Subcutaneous adipose tissue (tissue), 4 donors: ENCODE data around the gene OR51L1. TPM values are rescaled to one million over a fixed set of nuclear protein-coding genes. Genes with fewer than 3 reads are reported as not detected.

Source experiments
- total RNA-seq, 4 donors: library from RNA; depleted of rRNA; stranded (reverse); fragments of >200 nt; gene quantifications; one replicate each; pipeline ENCODE4 v1.1.0, GENCODE V29; 2016
- TF ChIP-seq, protein P1 (sequence below): fragments of 450-650 bp; IDR thresholded peaks from one replicate; pipeline ENCODE4 v1.5.1; 2016; ENCODE audit warnings: low read depth, mild to moderate bottlenecking, control low read depth, antibody characterized with exemption, moderate library complexity

The OR51L1 gene
- total RNA-seq, 4 donors from 2014 or later = not detected

DNA sequence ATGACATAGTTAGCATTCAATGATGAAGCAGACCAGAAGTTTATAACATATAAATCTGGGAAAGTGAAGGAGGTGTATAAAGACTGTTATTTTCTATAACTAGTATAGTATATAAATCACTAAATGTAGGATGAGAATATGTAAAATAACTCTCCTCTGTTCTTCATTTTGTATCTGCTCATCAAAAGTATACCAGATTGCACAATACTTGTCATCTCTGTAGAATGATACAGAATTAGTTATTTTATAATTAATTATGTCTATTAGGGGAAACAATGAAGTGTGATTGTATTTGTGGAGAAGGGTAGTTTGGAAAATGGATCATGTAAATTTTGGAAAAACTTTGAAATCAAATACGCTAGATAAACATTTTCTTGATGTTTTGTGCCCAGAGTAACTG lies 18.4 kb downstream of the OR51L1 start:
- TF ChIP-seq, protein P1, sequence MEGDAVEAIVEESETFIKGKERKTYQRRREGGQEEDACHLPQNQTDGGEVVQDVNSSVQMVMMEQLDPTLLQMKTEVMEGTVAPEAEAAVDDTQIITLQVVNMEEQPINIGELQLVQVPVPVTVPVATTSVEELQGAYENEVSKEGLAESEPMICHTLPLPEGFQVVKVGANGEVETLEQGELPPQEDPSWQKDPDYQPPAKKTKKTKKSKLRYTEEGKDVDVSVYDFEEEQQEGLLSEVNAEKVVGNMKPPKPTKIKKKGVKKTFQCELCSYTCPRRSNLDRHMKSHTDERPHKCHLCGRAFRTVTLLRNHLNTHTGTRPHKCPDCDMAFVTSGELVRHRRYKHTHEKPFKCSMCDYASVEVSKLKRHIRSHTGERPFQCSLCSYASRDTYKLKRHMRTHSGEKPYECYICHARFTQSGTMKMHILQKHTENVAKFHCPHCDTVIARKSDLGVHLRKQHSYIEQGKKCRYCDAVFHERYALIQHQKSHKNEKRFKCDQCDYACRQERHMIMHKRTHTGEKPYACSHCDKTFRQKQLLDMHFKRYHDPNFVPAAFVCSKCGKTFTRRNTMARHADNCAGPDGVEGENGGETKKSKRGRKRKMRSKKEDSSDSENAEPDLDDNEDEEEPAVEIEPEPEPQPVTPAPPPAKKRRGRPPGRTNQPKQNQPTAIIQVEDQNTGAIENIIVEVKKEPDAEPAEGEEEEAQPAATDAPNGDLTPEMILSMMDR = no peak

DNA sequence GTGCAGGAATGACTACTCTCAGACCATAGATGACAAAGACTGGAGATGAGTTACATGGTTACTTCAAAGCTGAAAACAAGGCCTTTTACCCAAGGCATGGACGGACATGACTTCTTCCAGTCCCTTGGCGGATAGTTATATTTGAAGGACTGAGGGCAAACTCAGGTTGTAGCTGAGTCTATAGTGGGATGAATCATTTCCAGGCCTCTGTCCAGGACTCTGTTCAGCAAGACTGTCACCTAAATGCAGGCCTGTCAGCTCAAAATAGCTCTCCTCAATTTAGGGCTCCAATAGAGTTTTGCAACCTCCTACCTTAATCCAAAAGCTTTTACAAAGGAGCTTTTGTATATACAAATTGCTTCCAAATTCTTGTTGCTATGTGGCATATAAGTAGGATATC lies 27.3 kb downstream of the OR51L1 start:
- TF ChIP-seq, protein P1 = no peak

DNA sequence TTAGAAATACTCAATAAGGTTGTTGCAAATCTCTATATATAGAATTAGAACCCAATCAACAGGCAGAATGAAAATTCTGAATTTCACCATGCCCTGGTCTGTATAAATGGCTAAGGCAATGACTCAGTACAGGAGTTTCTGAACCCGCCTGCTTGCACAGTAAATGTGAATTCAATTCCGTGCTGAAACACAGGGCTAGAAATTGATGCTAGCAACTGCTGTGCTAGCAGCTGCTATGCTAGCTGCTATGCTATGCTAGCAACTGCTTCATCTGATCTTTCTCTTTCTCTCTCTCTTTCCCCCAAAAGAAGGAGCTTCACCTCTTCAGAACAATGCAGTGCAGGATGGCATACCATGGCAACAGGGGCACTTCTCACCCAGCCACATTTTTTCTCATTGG lies 42.0 kb downstream of the OR51L1 start:
- TF ChIP-seq, protein P1 = no peak

- TF ChIP-seq, protein P1 = no peak
Measured at GRCh38 chr11:5037926-5038325, 43.3 kb downstream of the OR51L1 start.

DNA sequence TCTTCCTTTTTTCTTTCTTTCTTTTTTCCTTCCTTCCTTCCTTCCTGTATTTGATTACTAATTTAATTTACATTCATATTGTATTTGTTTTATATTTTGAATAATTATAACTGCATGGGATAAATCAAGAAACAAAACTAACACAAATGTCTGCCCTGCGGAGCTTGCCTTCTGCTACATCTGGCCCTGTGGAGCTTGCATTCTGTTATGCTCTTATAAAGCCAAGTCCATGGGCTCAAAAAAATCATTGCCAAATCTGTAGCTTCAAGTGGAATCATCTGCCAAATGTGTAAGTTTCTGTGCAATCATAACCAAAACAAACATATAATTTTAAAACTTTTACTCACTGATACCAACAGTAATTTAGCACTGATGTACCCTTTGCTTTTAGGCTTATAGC lies 43.7 kb downstream of the OR51L1 start:
- TF ChIP-seq, protein P1 = no peak

GRCh38 chr11:5040876-5041275 lies 46.2 kb downstream of the OR51L1 start:
- TF ChIP-seq, protein P1 = no peak

GRCh38 chr11:5042091-5042490 lies 47.4 kb downstream of the OR51L1 start:
- TF ChIP-seq, protein P1 = no peak
